Measurements from ENCODE around the gene TEAD1. TPM values are rescaled to one million over a fixed set of nuclear protein-coding genes. Genes with fewer than 3 reads are reported as not detected.

TEAD1 gene
- total and polyA plus RNA-seq, 10 of the 15 experiments (the other 5 are each of a cell fraction or from before 2014, with no cell fraction given) = 0.01 to 0.59 (median 0.04) TPM; not detected in 6

- TF ChIP-seq CUX1 (IDR thresholded peaks at IDR 0.05; ENCODE audit: insufficient replicate concordance, low read depth, low read length) = no peak
- no peak for TF ChIP-seq TCF12 (IDR thresholded peaks at IDR 0.05; ENCODE audit: low read depth, low read length)
- no peak for TF ChIP-seq E2F4 (IDR thresholded peaks at IDR 0.05; ENCODE audit: low read depth, low read length)
- no peak for TF ChIP-seq ZBTB11 (CRISPR knock-in tag; IDR thresholded peaks at IDR 0.05)
- no peak for TF ChIP-seq CHD4 (IDR thresholded peaks at IDR 0.05)
- no peak for TF ChIP-seq IKZF1 (conservative IDR thresholded peaks at IDR 0.05)
- TF ChIP-seq SREBF2 (IDR thresholded peaks at IDR 0.05; ENCODE audit: low read length) = no peak
- TF ChIP-seq JUNB (IDR thresholded peaks at IDR 0.05) = no peak
Observed at GRCh38 chr11:12723421-12724300, 49.4 kb downstream of the TEAD1 start (continued).
